Activated T-cell treated with anti-CD3 and anti-CD28 coated beads, Interleukin-2, amount 50 U/mL, for 24 hours (primary cell): Measurements from ENCODE around the gene AARS2.
"Not testable (repeated sequence)": the region's sequence is repeated elsewhere in the genome, so short reads cannot be mapped to it uniquely, and the experiment has no call there.

ENCODE experiments used
- DNase-seq: peaks from one replicate; pipeline ENCODE4 v3.0.0-alpha.2; 2020
- H3K27ac Mint-ChIP-seq: 2 replicates; pipeline ENCODE4 v1.8.0; 2020; ENCODE audit warnings: mild to moderate bottlenecking, mixed read lengths
- H3K27me3 Mint-ChIP-seq: 2 replicates; pipeline ENCODE4 v1.8.0; 2020; ENCODE audit warnings: mixed read lengths
- H3K36me3 Mint-ChIP-seq: 2 replicates; pipeline ENCODE4 v1.8.0; 2020; ENCODE audit warnings: low read depth, mixed read lengths
- H3K4me1 Mint-ChIP-seq: 2 replicates; pipeline ENCODE4 v1.8.0; 2020; ENCODE audit warnings: low read depth, mixed read lengths
- H3K4me3 Mint-ChIP-seq: 2 replicates; pipeline ENCODE4 v1.8.0; 2020; ENCODE audit warnings: mild to moderate bottlenecking, moderate library complexity, mixed read lengths
- H3K9me3 Mint-ChIP-seq: 2 replicates; pipeline ENCODE4 v1.8.0; 2020; ENCODE audit warnings: mixed read lengths

Gene AARS2

GRCh38 chr6:44314657-44315056 is 1.5 kb upstream of the AARS2 start:
- H3K27ac Mint-ChIP-seq, DNase-seq, H3K9me3 Mint-ChIP-seq, H3K4me3 Mint-ChIP-seq: not testable (repeated sequence)
- peaks cover 15% of the 10 kb centered on the region for H3K27me3 Mint-ChIP-seq
- peaks cover 35% of the 10 kb centered on the region for H3K36me3 Mint-ChIP-seq
- peaks cover 16% of the 10 kb centered on the region for H3K4me1 Mint-ChIP-seq

- Mint-ChIP-seq H3K27me3 (no peaks in the 10 kb centered on the region), H3K4me3 (peak overlapping the region; percentile 94), H3K27ac (peak overlapping the region; percentile 96), H3K9me3 (no peaks in the 10 kb centered on the region), H3K4me1 (peaks cover 16% of the 10 kb centered on the region), H3K36me3 (peaks cover 62% of the 10 kb centered on the region)
- DNase-seq, result no peak
Observed at GRCh38 chr6:44311767-44312166, 1.4 kb downstream of the AARS2 start.

GRCh38 chr6:44311304-44311703 is 1.8 kb downstream of the AARS2 start:
- Mint-ChIP-seq H3K27me3 (no peaks in the 10 kb centered on the region), H3K9me3 (no peaks in the 10 kb centered on the region), H3K4me1 (peaks cover 16% of the 10 kb centered on the region), H3K4me3 (peak overlapping the region; percentile 94), H3K27ac (peak overlapping the region; percentile 17), H3K36me3 (peaks cover 66% of the 10 kb centered on the region)
- no peak for DNase-seq

GRCh38 chr6:44310241-44310640 is 2.9 kb downstream of the AARS2 start:
- Mint-ChIP-seq H3K27me3 (no peaks in the 10 kb centered on the region), H3K9me3 (no peaks in the 10 kb centered on the region), H3K4me1 (peaks cover 16% of the 10 kb centered on the region), H3K4me3 (no peak overlapping the region), H3K36me3 (peaks cover 76% of the 10 kb centered on the region), H3K27ac (peak overlapping the region; percentile 26)
- no peak for DNase-seq

GRCh38 chr6:44309631-44310030 is 3.5 kb downstream of the AARS2 start:
- Mint-ChIP-seq H3K9me3 (no peaks in the 10 kb centered on the region), H3K4me1 (peaks cover 16% of the 10 kb centered on the region), H3K27ac (no peak overlapping the region), H3K27me3 (no peaks in the 10 kb centered on the region), H3K36me3 (peaks cover 82% of the 10 kb centered on the region), H3K4me3 (no peak overlapping the region)
- no peak for DNase-seq

- DNase-seq, result no peak
- peaks cover 88% of the 10 kb centered on the region for H3K36me3 Mint-ChIP-seq
- peaks cover 16% of the 10 kb centered on the region for H3K4me1 Mint-ChIP-seq
- no peaks in the 10 kb centered on the region for H3K27me3 Mint-ChIP-seq
- H3K27ac Mint-ChIP-seq, result no peak overlapping the region
- no peaks in the 10 kb centered on the region for H3K9me3 Mint-ChIP-seq
- H3K4me3 Mint-ChIP-seq, result no peak overlapping the region
Observed at GRCh38 chr6:44309092-44309491, 4.1 kb downstream of the AARS2 start.

GRCh38 chr6:44307217-44307616 is 5.9 kb downstream of the AARS2 start:
- Mint-ChIP-seq H3K27ac (no peak overlapping the region), H3K27me3 (no peaks in the 10 kb centered on the region), H3K9me3 (no peaks in the 10 kb centered on the region), H3K4me3 (no peak overlapping the region), H3K36me3 (peaks cover 97% of the 10 kb centered on the region), H3K4me1 (peaks cover 10% of the 10 kb centered on the region)
- DNase-seq, result no peak

- no peak for DNase-seq
- no peak overlapping the region for H3K4me3 Mint-ChIP-seq
- H3K9me3 Mint-ChIP-seq, result no peaks in the 10 kb centered on the region
- peaks cover 5% of the 10 kb centered on the region for H3K4me1 Mint-ChIP-seq
- H3K36me3 Mint-ChIP-seq, result peaks cover 97% of the 10 kb centered on the region
- no peaks in the 10 kb centered on the region for H3K27me3 Mint-ChIP-seq
- no peak overlapping the region for H3K27ac Mint-ChIP-seq
Observed at GRCh38 chr6:44306710-44307109, 6.4 kb downstream of the AARS2 start.

GRCh38 chr6:44305200-44305725 is 7.9 kb downstream of the AARS2 start:
- H3K27me3 Mint-ChIP-seq, result no peaks in the 10 kb centered on the region
- H3K27ac Mint-ChIP-seq, result peak overlapping the region; percentile 29
- no peak overlapping the region for H3K4me3 Mint-ChIP-seq
- H3K36me3 Mint-ChIP-seq, result peaks cover 97% of the 10 kb centered on the region
- no peaks in the 10 kb centered on the region for H3K9me3 Mint-ChIP-seq
- H3K4me1 Mint-ChIP-seq, result no peaks in the 10 kb centered on the region
- DNase-seq, result no peak

- peaks cover 97% of the 10 kb centered on the region for H3K36me3 Mint-ChIP-seq
Observed at GRCh38 chr6:44304282-44305199, 8.6 kb downstream of the AARS2 start.

GRCh38 chr6:44303842-44304241 is 9.3 kb downstream of the AARS2 start:
- H3K27me3 Mint-ChIP-seq, result peaks cover 3% of the 10 kb centered on the region
- DNase-seq, result no peak
- H3K4me1 Mint-ChIP-seq, result no peaks in the 10 kb centered on the region
- no peaks in the 10 kb centered on the region for H3K9me3 Mint-ChIP-seq
- H3K4me3 Mint-ChIP-seq, result no peak overlapping the region
- peaks cover 94% of the 10 kb centered on the region for H3K36me3 Mint-ChIP-seq
- no peak overlapping the region for H3K27ac Mint-ChIP-seq

More at GRCh38 chr6:44304282-44305199, 8.6 kb downstream of the AARS2 start:
- peak; percentile 57 for DNase-seq
- no peaks in the 10 kb centered on the region for H3K9me3 Mint-ChIP-seq
- peak overlapping the region; percentile 29 for H3K27ac Mint-ChIP-seq
- no peaks in the 10 kb centered on the region for H3K27me3 Mint-ChIP-seq
- H3K4me1 Mint-ChIP-seq, result no peaks in the 10 kb centered on the region
- no peak overlapping the region for H3K4me3 Mint-ChIP-seq

- Mint-ChIP-seq H3K9me3 (no peaks in the 10 kb centered on the region), H3K4me1 (peaks cover 4% of the 10 kb centered on the region), H3K27ac (no peak overlapping the region), H3K27me3 (peaks cover 12% of the 10 kb centered on the region), H3K36me3 (peaks cover 85% of the 10 kb centered on the region), H3K4me3 (no peak overlapping the region)
- no peak for DNase-seq
Observed at GRCh38 chr6:44302856-44303255, 10.3 kb downstream of the AARS2 start.

GRCh38 chr6:44301782-44302564 is 11.2 kb downstream of the AARS2 start:
- Mint-ChIP-seq H3K4me1 (peaks cover 9% of the 10 kb centered on the region), H3K36me3 (peaks cover 77% of the 10 kb centered on the region), H3K27me3 (peaks cover 17% of the 10 kb centered on the region), H3K4me3 (no peak overlapping the region), H3K27ac (peak overlapping the region; percentile 12), H3K9me3 (no peaks in the 10 kb centered on the region)
- no peak for DNase-seq

GRCh38 chr6:44301106-44301505 is 12.0 kb downstream of the AARS2 start:
- no peaks in the 10 kb centered on the region for H3K9me3 Mint-ChIP-seq
- no peak overlapping the region for H3K4me3 Mint-ChIP-seq
- peaks cover 26% of the 10 kb centered on the region for H3K27me3 Mint-ChIP-seq
- no peak for DNase-seq
- no peak overlapping the region for H3K27ac Mint-ChIP-seq
- peaks cover 15% of the 10 kb centered on the region for H3K4me1 Mint-ChIP-seq
- peaks cover 69% of the 10 kb centered on the region for H3K36me3 Mint-ChIP-seq
